HPDE6-E6E7 (cell line): ENCODE data around the gene TNFSF4.

ENCODE experiments used
- DNase-seq: peaks from one replicate; pipeline ENCODE4 v3.0.0; 2011; ENCODE audit warnings: missing footprints; ENCODE audit errors: extremely low spot score

Gene TNFSF4

GRCh38 chr1:173210716-173211231 lies 3.6 kb upstream of the TNFSF4 start:
- DNase-seq = no peak

- DNase-seq = no peak
Measured at GRCh38 chr1:173210283-173210682, 3.2 kb upstream of the TNFSF4 start.

- no peak for DNase-seq
Measured at GRCh38 chr1:173208868-173209267, 1.7 kb upstream of the TNFSF4 start.

GRCh38 chr1:173208146-173208545 lies 1.0 kb upstream of the TNFSF4 start:
- no peak for DNase-seq

GRCh38 chr1:173205146-173206051 lies 1.7 kb downstream of the TNFSF4 start:
- no peak for DNase-seq

GRCh38 chr1:173204693-173205092 lies 2.4 kb downstream of the TNFSF4 start:
- no peak for DNase-seq

GRCh38 chr1:173202424-173203145 lies 4.5 kb downstream of the TNFSF4 start:
- peak; percentile 21 for DNase-seq

- DNase-seq = no peak
Measured at GRCh38 chr1:173201969-173202368, 5.2 kb downstream of the TNFSF4 start.

- DNase-seq = no peak
Measured at GRCh38 chr1:173195596-173196088, 11.5 kb downstream of the TNFSF4 start.

GRCh38 chr1:173193639-173194038 lies 13.5 kb downstream of the TNFSF4 start:
- no peak for DNase-seq

GRCh38 chr1:173191011-173191705 lies 16.0 kb downstream of the TNFSF4 start:
- DNase-seq = no peak

GRCh38 chr1:173190101-173190936 lies 16.8 kb downstream of the TNFSF4 start:
- peak; percentile 70 for DNase-seq

- DNase-seq = no peak
Measured at GRCh38 chr1:173187671-173188237, 19.4 kb downstream of the TNFSF4 start.

GRCh38 chr1:173181791-173182190 lies 25.3 kb downstream of the TNFSF4 start:
- no peak for DNase-seq

- no peak for DNase-seq
Measured at GRCh38 chr1:173176246-173176645, 30.9 kb downstream of the TNFSF4 start.

GRCh38 chr1:173175514-173176145 lies 31.5 kb downstream of the TNFSF4 start:
- DNase-seq = no peak

GRCh38 chr1:173173388-173173787 lies 33.7 kb downstream of the TNFSF4 start:
- DNase-seq = no peak

GRCh38 chr1:173171152-173171551 lies 36.0 kb downstream of the TNFSF4 start:
- no peak for DNase-seq

- DNase-seq = no peak
Measured at GRCh38 chr1:173168941-173169340, 38.2 kb downstream of the TNFSF4 start.

- no peak for DNase-seq
Measured at GRCh38 chr1:173164686-173165085, 42.4 kb downstream of the TNFSF4 start.
